ENCODE results near the gene RAP1GDS1.

Gene RAP1GDS1

DNA sequence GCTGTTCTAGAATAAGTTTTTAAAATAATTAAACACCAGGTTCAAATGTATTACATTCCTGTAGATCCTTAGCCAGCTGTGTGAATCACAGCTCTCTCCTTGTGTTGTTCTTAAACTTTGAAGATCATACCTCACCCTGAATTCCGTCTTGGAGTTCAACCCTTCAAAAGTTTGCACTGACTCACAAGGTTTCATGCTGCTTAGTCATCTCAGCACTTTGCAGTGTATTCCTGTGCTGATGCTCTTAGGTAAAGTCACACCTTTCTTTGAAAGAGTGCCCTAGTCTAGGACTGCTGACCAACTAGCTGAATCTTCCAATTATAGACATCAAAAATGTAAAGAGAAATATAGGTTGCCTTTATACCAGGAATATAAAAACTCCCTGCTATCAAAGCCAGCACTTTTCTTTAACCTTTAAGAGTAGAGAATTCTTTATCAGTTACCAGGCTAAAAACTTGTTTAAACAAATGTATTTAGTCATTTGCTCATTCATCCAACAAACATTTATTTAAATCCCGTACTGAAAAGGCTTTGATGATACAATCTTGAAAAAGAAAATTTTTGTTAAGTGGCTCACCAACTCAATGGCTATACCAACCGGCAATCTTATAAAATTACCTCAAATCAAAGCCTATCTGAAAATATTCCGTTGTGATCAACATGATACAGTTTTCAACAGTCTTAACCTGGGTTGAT is 169.7 kb downstream of the RAP1GDS1 start:
- no peak for TF ChIP-seq CTCF (IDR thresholded peaks at IDR 0.05)

- TF ChIP-seq CTCF (IDR thresholded peaks at IDR 0.05): no peak
These were observed 172.5 kb downstream of the RAP1GDS1 start for GRCh38 chr4:98433691-98434090.

DNA sequence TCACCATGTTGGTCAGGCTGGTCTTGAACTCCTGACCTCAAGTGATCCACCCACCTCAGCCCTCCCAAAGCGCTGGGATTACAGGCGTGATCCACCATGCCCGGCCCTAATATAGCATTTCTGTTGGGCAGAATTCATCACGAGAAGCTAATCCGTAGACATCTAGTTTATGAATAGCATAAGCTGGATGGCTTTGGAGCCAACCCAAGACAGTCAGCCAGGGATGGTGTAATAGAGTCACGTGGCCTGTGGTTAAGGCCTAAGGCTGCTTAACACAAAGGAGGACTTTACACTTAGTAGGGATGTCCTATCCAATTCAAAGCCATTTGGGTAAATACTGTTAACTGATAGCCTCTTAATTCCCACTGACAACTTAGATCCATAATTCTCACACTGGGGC is 173.6 kb downstream of the RAP1GDS1 start:
- no peak for TF ChIP-seq CTCF (IDR thresholded peaks at IDR 0.05)

- TF ChIP-seq CTCF (IDR thresholded peaks at IDR 0.05): no peak
These were observed 183.2 kb downstream of the RAP1GDS1 start for GRCh38 chr4:98444371-98444770.

- no peak for TF ChIP-seq CTCF (IDR thresholded peaks at IDR 0.05)
These were observed 185.6 kb downstream of the RAP1GDS1 start for GRCh38 chr4:98446499-98447375.

- TF ChIP-seq CTCF (IDR thresholded peaks at IDR 0.05): no peak
These were observed 186.5 kb downstream of the RAP1GDS1 start for GRCh38 chr4:98447648-98448047.

DNA sequence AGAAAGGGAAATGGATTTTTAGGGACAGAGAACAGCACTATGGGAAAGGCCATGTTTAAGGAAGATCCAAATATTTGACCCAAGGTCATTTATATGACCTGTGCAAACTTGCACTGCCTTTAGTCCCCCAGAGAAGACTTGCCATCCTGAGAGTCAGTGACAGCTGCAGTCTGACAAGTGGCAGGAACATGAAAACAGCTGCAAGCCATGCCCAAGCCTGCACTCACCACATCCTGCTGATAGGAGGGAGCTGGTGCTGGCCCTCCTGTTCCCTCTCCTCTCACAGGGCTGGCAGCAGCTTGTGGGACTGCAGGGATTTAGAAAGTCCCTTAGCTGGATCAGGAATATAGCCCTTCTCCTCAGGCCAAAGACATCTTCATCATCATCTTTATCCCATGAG is 187.7 kb downstream of the RAP1GDS1 start:
- no peak for TF ChIP-seq CTCF (IDR thresholded peaks at IDR 0.05)
